Fibroblast of lung (primary cell): Measurements from ENCODE around the gene PCDH20.

Experiments used
- CTCF ChIP-seq, 2 donors: IDR thresholded peaks in 1 of 2; conservative IDR thresholded peaks in 1 of 2; 1 replicate in 1 of 2; 2 replicates in 1 of 2; pipeline ENCODE4 v1.5.1; 2011 to 2012; ENCODE audit warnings: low read length in 2 of 2, control low read depth in 1 of 2, inconsistent platforms in 1 of 2, low read depth in 1 of 2, mild to moderate bottlenecking in 1 of 2
- EZH2 ChIP-seq: IDR thresholded peaks from 2 replicates; pipeline ENCODE4 v1.5.1; 2012; ENCODE audit warnings: low read length, control low read depth, mild to moderate bottlenecking; ENCODE audit errors: missing control alignments

- TF ChIP-seq CTCF (conservative IDR thresholded peaks at IDR 0.05 in 1 of 2, IDR thresholded peaks at IDR 0.05 in 1 of 2; ENCODE audit: low read depth in 1 of 2, low read length in 2 of 2), result no peak
- no peak for TF ChIP-seq EZH2
Measured at GRCh38 chr13:61453121-61453520, 37.5 kb upstream of the PCDH20 start.
